GM12872 (cell line): ENCODE results near the gene CPT1A.
A peak's percentile ranks its signal among the peaks of the same experiment; 100 is the strongest.

ENCODE experiments used
- TF ChIP-seq, protein P1 (sequence below): IDR thresholded peaks from 3 replicates; pipeline ENCODE4 v1.5.1; 2011; ENCODE audit warnings: low read depth, mild to moderate bottlenecking, low read length, moderate library complexity; ENCODE audit not compliant: insufficient read depth

Gene CPT1A

DNA sequence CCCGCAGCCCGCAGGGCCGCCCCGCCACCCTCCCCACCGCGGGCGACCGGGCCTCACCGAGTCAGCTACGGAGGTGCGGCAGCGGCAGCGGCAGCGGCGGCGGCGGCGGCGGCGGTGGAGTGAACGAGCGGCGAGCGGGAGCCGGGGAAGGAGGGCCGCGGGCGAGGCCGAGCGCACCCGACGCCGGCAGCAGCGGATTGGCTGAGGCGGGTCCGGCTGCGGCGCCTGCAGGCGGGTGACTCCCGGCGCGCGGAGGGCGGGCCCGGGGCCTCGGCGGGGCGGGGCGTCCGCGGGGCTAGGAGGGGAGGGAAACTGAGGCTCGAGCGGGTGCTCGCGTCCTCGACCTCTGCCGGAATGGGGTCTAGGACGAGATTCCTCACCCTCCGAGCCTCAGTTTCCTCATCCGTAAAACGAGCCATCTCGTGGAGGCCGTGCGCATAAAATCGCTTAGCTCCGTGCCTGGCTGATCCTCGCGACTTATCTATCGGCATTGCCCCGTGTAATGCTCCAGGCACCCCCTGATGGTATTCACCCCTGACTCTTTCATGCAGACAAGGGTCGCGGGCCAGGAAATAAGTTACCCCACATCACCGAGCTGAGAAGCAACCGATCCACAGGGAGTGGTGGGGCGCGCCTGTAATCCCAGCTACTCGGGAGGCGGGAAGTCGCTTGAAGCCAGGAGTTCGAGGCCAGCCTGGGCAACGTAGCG, at the start of gene CPT1A:
Gene CPT1A (minus strand): TSS at position 199 of the 709 bp plus-strand sequence. CDS start 26,442 bp downstream, outside the sequence.
- TF ChIP-seq, protein P1, sequence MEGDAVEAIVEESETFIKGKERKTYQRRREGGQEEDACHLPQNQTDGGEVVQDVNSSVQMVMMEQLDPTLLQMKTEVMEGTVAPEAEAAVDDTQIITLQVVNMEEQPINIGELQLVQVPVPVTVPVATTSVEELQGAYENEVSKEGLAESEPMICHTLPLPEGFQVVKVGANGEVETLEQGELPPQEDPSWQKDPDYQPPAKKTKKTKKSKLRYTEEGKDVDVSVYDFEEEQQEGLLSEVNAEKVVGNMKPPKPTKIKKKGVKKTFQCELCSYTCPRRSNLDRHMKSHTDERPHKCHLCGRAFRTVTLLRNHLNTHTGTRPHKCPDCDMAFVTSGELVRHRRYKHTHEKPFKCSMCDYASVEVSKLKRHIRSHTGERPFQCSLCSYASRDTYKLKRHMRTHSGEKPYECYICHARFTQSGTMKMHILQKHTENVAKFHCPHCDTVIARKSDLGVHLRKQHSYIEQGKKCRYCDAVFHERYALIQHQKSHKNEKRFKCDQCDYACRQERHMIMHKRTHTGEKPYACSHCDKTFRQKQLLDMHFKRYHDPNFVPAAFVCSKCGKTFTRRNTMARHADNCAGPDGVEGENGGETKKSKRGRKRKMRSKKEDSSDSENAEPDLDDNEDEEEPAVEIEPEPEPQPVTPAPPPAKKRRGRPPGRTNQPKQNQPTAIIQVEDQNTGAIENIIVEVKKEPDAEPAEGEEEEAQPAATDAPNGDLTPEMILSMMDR, result no peak

DNA sequence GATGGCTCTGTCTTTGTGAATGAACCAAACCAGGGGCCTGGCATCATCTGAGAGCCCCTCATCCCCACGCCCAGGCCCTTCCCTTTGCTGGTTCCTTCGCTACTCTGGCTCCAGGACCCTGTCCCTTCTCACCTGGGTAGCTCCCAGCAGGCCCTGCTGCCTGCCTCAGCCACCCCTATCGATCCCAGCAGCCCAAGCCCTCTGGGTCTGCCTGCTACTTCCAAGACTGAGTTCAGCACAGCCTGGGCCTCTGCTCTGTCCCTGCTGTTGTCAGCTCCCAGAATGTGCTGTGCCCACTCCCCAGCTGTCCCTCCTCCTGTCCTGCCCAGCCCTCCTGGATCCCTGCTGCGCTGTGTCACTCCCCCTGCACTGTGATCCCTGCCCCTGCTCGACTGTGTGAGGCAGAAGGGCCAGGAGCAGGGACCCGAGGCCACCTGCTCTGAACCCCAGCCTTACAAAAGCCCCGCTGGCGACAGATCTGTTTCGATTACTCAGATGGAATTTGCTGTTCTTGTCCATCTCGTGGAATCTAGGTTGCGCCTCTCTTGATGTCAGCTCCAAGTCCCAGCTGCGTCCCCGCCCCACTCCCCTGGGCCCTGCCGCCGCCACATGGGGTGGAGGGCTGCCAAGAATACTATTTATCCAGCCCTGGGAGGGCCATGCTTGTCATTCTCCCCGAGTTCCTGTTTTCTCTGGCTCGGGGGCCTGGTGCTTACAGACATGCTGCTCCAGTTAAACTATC, 48.9 kb upstream of the CPT1A start:
- TF ChIP-seq, protein P1, result no peak

DNA sequence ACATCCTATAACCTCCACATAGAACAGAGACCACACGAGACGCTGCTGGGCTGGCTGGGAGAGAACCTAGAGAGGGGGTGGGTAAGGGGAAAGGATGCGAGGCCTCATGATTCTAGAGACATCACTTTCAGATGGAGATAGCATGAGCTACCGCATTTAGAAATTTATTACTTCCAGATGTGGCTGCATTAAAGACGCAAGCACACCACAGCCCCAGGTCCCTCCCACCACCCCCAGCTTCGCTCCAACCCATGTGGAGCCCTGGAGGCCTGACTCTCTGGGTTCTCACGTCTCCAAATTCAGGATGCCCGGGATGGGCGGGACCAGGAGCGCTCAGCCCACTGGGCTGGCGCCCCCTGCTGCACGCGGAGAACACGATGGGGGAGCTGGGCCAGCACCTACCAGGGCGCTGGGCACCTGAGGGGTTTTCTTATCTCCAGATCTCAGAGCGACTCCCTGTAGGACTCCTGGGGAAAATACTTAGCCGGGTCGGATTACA, 48.3 kb upstream of the CPT1A start:
- TF ChIP-seq, protein P1, result 0 out of 3 replicates have a peak, but pooled peaks have one; percentile 26

DNA sequence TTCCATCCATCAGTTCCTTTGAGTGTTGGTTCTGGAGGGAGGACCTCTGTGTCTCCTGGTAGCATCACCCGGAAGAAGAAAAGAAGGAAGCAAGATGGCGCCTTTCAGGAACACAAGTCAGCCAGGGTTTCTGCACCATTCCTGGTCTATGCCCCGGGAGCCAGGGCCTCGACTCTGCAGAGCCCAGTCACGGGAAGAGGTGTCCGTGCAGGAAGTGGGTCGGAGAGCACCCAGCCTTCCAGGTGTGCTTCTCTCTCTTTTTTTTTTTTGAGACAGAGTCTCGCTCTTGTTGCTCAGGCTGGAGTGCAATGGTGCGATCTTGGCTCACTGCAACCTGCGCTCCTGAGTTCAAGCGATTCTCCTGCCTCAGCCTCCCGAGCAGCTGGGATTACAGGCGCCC, 40.7 kb upstream of the CPT1A start:
- TF ChIP-seq, protein P1, result no peak

DNA sequence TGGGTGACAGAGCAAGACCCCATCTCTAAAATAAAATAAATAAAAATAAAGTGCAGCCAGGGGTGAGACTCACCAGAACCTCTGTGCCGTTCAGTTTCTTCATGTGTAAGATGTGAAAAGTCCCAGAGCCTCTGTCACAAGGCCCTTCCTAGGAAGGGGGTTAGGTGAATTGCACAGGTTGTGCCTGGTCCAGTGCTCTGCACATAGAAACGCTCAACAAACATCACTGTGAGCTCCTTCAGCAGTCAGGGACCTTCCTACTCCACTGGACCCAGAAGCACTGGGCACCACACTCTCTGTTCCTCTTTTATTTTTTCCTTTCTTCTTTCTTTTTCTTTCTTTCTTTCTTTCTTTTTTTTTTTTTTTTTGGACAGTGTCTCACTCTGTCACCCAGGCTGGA, 39.6 kb upstream of the CPT1A start:
- TF ChIP-seq, protein P1, result no peak

DNA sequence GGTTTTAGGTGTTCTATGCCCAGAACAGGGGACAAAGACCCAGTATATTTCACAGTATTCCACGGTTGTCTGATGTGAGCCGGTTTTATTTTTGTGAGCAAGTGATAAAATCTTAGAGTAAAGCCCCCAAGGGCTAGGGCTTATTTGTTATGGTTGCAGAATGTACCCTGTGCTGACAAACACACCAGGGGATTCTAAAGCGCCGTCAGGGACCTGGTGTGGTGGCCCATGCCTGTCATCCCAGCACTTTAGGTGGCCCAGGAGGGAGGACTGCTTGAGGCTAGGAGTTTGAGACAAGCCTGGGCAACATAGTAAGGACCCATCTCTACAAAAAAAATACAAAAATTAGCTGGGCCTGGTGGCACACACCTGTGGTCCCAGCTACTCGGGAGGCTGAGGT, 39.1 kb upstream of the CPT1A start:
- TF ChIP-seq, protein P1, result no peak

DNA sequence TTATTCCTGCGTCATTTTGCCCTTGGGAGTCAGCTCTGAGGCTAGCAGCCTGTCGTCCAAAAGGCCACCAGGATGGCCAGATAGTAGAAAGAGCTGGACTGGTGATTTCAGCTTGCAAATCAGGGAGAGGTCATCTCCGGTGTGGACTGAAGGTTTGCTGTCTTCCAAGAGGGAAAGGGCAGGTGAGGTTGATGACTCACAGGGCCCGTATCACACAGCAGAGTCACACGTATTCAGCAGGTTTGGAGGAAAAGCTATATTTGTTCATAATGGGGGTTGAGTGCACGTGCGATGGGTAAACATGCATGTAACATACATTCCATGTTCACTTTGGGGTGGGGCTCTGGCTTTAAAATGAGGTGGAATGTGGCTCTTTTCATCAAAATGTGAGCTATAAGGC, 36.3 kb upstream of the CPT1A start:
- TF ChIP-seq, protein P1, result no peak
